ENCODE data around the gene FSCN2. TPM values are rescaled to one million over a fixed set of nuclear protein-coding genes. Genes with fewer than 3 reads are reported as not detected.

The FSCN2 gene
- polyA plus RNA-seq, 1 donor (not counting 4 experiments of a cell fraction or from before 2014, with no cell fraction given): not detected

- Histone ChIP-seq H4K20me1 (ENCODE audit: control insufficient read depth, extremely low read depth, insufficient read depth, low read length) (peaks cover 3% of the 10 kb centered on the region), H3K4me1 (ENCODE audit: control insufficient read depth, extremely low read depth, insufficient read depth, low read length) (no peaks in the 10 kb centered on the region), H3K9me1 (ENCODE audit: control insufficient read depth, extremely low read depth, insufficient read depth, low read length) (no peaks in the 10 kb centered on the region), H3K36me3 (ENCODE audit: control insufficient read depth in 2 of 2, extremely low read depth in 1 of 2, insufficient read depth in 2 of 2, low read length in 2 of 2) (peaks cover 24 to 35% of the 10 kb centered on the region in 2 experiments), H3K4me2 (ENCODE audit: control insufficient read depth, extremely low read depth, insufficient read depth, low read depth, low read length) (no peak overlapping the region), H3K9ac (ENCODE audit: control insufficient read depth, extremely low read depth, insufficient read depth, low read length) (no peak overlapping the region), H3K4me3 (ENCODE audit: control insufficient read depth in 2 of 3, extremely low read depth in 1 of 3, insufficient read depth in 2 of 3, low read depth in 1 of 3, low read length in 3 of 3) (no peak overlapping the region), H3K79me2 (ENCODE audit: control insufficient read depth, insufficient read depth, low read length) (no peaks in the 10 kb centered on the region), H3K27me3 (ENCODE audit: control insufficient read depth, extremely low read depth, insufficient read depth, low read length) (no peaks in the 10 kb centered on the region), H2AFZ (ENCODE audit: control insufficient read depth, low read length) (no peak overlapping the region), H3K9me3 (ENCODE audit: control insufficient read depth, low read depth, low read length) (no peaks in the 10 kb centered on the region), H3K27ac (ENCODE audit: control insufficient read depth, insufficient read depth, low read length) (no peak overlapping the region)
- FAIRE-seq (no peak), DNase-seq (ENCODE audit: low read depth, low spot score) (no peak)
- dilution Hi-C loops (cut with MboI; ENCODE audit: extremely low pct_ligation_motif_present, low sequenced_read_pairs): no loop called here
- TF ChIP-seq CTCF (optimal IDR thresholded peaks at IDR 0.05 in 1 of 3, IDR thresholded peaks at IDR 0.05 in 1 of 3, conservative IDR thresholded peaks at IDR 0.05 in 1 of 3; ENCODE audit: extremely low read depth in 1 of 3, insufficient read depth in 2 of 3, low read length in 3 of 3) (no peak), EZH2 (IDR thresholded peaks at IDR 0.05; ENCODE audit: low read length) (no peak)
These were observed 15.1 kb downstream of the FSCN2 start for GRCh38 chr17:81543339-81543675.

GRCh38 chr17:81543756-81544155 is 15.6 kb downstream of the FSCN2 start:
- FAIRE-seq (no peak), DNase-seq (ENCODE audit: low read depth, low spot score) (no peak)
- no peaks in the 10 kb centered on the region for H3K4me1 ChIP-seq (ENCODE audit: control insufficient read depth, extremely low read depth, insufficient read depth, low read length)
- H3K36me3 ChIP-seq (ENCODE audit: control insufficient read depth in 2 of 2, extremely low read depth in 1 of 2, insufficient read depth in 2 of 2, low read length in 2 of 2): peaks cover 24 to 35% of the 10 kb centered on the region in 2 experiments
- no peak for TF ChIP-seq EZH2 (IDR thresholded peaks at IDR 0.05; ENCODE audit: low read length)
- TF ChIP-seq CTCF (optimal IDR thresholded peaks at IDR 0.05 in 1 of 3, IDR thresholded peaks at IDR 0.05 in 1 of 3, conservative IDR thresholded peaks at IDR 0.05 in 1 of 3; ENCODE audit: extremely low read depth in 1 of 3, insufficient read depth in 2 of 3, low read length in 3 of 3): no peak
- peaks cover 2% of the 10 kb centered on the region for H4K20me1 ChIP-seq (ENCODE audit: control insufficient read depth, extremely low read depth, insufficient read depth, low read length)
- no peak overlapping the region for H3K27ac ChIP-seq (ENCODE audit: control insufficient read depth, insufficient read depth, low read length)
- H3K79me2 ChIP-seq (ENCODE audit: control insufficient read depth, insufficient read depth, low read length): no peaks in the 10 kb centered on the region
- no peak overlapping the region for H2AFZ ChIP-seq (ENCODE audit: control insufficient read depth, low read length)
- no peak overlapping the region for H3K9ac ChIP-seq (ENCODE audit: control insufficient read depth, extremely low read depth, insufficient read depth, low read length)
- H3K9me3 ChIP-seq (ENCODE audit: control insufficient read depth, low read depth, low read length): no peaks in the 10 kb centered on the region
- H3K4me2 ChIP-seq (ENCODE audit: control insufficient read depth, extremely low read depth, insufficient read depth, low read depth, low read length): no peak overlapping the region
- dilution Hi-C loops (cut with MboI; ENCODE audit: extremely low pct_ligation_motif_present, low sequenced_read_pairs): no loop called here
- no peaks in the 10 kb centered on the region for H3K27me3 ChIP-seq (ENCODE audit: control insufficient read depth, extremely low read depth, insufficient read depth, low read length)
- H3K4me3 ChIP-seq (ENCODE audit: control insufficient read depth in 2 of 3, extremely low read depth in 1 of 3, insufficient read depth in 2 of 3, low read depth in 1 of 3, low read length in 3 of 3): no peak overlapping the region
- no peaks in the 10 kb centered on the region for H3K9me1 ChIP-seq (ENCODE audit: control insufficient read depth, extremely low read depth, insufficient read depth, low read length)
